Smooth muscle cell (in vitro differentiated cells): Measurements from ENCODE around the gene ANTKMT. TPM values are rescaled to one million over a fixed set of nuclear protein-coding genes. Genes with fewer than 3 reads are reported as not detected.

Experiments
- DNase-seq: peaks from one replicate; lab custom pipeline; 2025; ENCODE audit not compliant: unreplicated experiment; lab: John Stamatoyannopoulos, UW
- H2AFZ ChIP-seq: fragments of 200-600 bp; sonication (generic); 2 replicates; pipeline ENCODE4 v1.6.0; 2016; ENCODE audit warnings: antibody characterized with exemption, low read depth, mild to moderate bottlenecking
- H3F3A ChIP-seq: fragments of 200-600 bp; sonication (generic); 2 replicates; pipeline ENCODE4 v1.6.0; 2017; ENCODE audit warnings: antibody characterized with exemption, low read depth
- H3K27ac ChIP-seq: fragments of 200-600 bp; sonication (generic); 2 replicates; pipeline ENCODE4 v1.5.1; 2016; ENCODE audit warnings: low read depth, mild to moderate bottlenecking
- H3K27me3 ChIP-seq: fragments of 200-600 bp; sonication (generic); 2 replicates; pipeline ENCODE4 v1.6.1; 2016; ENCODE audit warnings: low read depth, mild to moderate bottlenecking
- H3K36me3 ChIP-seq: fragments of 200-600 bp; sonication (generic); 2 replicates; pipeline ENCODE4 v1.5.1; 2016; ENCODE audit warnings: low read depth
- H3K4me1 ChIP-seq: fragments of 200-600 bp; sonication (generic); 2 replicates; pipeline ENCODE4 v1.5.1; 2016; ENCODE audit warnings: low read depth
- H3K4me2 ChIP-seq: fragments of 200-600 bp; sonication (generic); 2 replicates; pipeline ENCODE4 v1.6.0; 2016; ENCODE audit warnings: mild to moderate bottlenecking
- H3K4me3 ChIP-seq: fragments of 200-600 bp; sonication (generic); 2 replicates; pipeline ENCODE4 v1.5.1; 2016; ENCODE audit warnings: mild to moderate bottlenecking
- H3K79me2 ChIP-seq: fragments of 200-600 bp; sonication (generic); 2 replicates; pipeline ENCODE4 v1.6.0; 2016; ENCODE audit warnings: low read depth, mild to moderate bottlenecking
- H3K9ac ChIP-seq: fragments of 200-600 bp; sonication (generic); 2 replicates; pipeline ENCODE4 v1.6.0; 2016; ENCODE audit warnings: low read depth
- H3K9me3 ChIP-seq: fragments of 200-600 bp; sonication (generic); replicated peaks from 2 replicates; pipeline ENCODE4 v1.5.1; 2016; ENCODE audit warnings: low read depth
- H4K20me1 ChIP-seq: fragments of 200-600 bp; sonication (generic); 2 replicates; pipeline ENCODE4 v1.6.0; 2016; ENCODE audit warnings: low read depth
- CTCF ChIP-seq: fragments of 200-600 bp; sonication (generic); IDR thresholded peaks from 2 replicates; pipeline ENCODE4 v1.5.1; 2017; ENCODE audit warnings: borderline replicate concordance, mild to moderate bottlenecking, antibody characterized with exemption; ENCODE audit not compliant: insufficient read depth, poor library complexity, severe bottlenecking
- WGBS: methylation state at CpG from one replicate; pipeline ENCODE4 v1.1.7; 2016; ENCODE audit warnings: low lambda C conversion rate; 5-methylcytosine and 5-hydroxymethylcytosine counted together
- polyA plus RNA-seq: library from polyadenylated mRNA; unstranded; fragments of >200 nt; fragmentation: Nextera tagmentation; extraction: Ambion mirVana; gene quantifications from 2 replicates; pipeline ENCODE4 v1.2.1, GENCODE V29; 2016
- total RNA-seq: library from RNA; depleted of rRNA; stranded (reverse); fragments of >200 nt; gene quantifications from 2 replicates; pipeline ENCODE4 v1.2.3, GENCODE V29; 2014

ANTKMT gene
- total and polyA plus RNA-seq, 2 experiments from 2014 or later: 15.6 to 39.8 TPM

DNA sequence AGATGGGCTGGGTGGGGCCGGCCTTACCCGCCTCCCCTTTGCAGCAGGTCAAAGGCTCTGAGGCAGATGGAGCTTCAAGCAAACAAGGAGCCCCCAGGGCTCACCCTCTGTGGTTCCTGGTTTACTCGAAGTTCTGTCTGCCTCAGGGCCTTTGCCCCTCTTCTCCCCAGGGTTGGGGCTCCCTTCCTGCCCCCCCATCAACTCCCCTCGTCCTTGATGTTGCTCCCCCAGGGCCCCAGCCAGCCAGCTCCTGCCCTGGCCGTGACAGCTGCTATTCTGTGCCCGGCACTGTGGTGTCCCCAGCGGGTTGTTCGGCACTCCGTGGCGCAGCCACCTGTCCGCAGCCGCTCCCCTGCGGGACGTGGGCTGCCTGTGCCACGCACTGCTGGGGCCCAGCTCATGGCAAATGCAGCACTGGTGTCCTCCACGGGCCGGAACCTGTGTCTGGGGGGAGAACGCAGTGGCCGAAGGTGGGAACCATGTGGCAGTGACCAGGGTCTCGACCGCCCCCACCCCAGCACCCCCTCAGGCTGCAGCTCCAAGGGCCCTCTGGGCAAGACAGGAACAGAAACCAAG, 10.4 kb upstream of the ANTKMT start:
- Histone ChIP-seq H3K79me2 (no peaks in the 10 kb centered on the region), H3K4me3 (no peak overlapping the region), H3K9me3 (no peaks in the 10 kb centered on the region), H3K9ac (no peak overlapping the region), H3K4me1 (peaks cover 8% of the 10 kb centered on the region), H3K27ac (no peak overlapping the region), H3K4me2 (no peak overlapping the region), H2AFZ (no peak overlapping the region), H4K20me1 (no peaks in the 10 kb centered on the region), H3K36me3 (no peaks in the 10 kb centered on the region), H3F3A (no peaks in the 10 kb centered on the region), H3K27me3 (peaks cover 35% of the 10 kb centered on the region)
- TF ChIP-seq CTCF: no peak
- WGBS: 88% methylated on average over 13 of the region's 21 CpGs
- no peak for DNase-seq

DNA sequence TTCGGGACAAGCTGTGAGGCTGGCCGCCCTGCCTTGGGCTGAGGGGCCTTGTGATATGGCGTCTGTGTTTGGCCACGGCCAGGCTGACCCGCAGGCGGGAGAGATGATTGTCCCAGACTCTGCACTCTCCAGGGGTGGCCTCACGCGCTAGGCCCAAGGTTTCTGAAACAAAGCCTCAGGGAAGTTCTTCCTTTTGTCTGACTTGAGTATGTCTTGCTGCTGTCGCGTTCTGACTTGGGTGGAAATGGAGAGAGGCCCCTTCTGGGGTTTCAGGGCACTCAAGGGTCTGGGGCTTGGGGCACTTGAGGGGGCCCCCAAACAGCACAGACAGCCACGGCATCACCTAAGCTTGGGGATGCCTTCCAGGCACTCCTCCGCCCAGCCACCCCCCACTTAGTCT, 9.9 kb upstream of the ANTKMT start:
- Histone ChIP-seq H3K27me3 (peaks cover 33% of the 10 kb centered on the region), H3K27ac (no peak overlapping the region), H3K79me2 (no peaks in the 10 kb centered on the region), H3K36me3 (no peaks in the 10 kb centered on the region), H3K9me3 (no peaks in the 10 kb centered on the region), H3K4me1 (peaks cover 8% of the 10 kb centered on the region), H3F3A (no peaks in the 10 kb centered on the region), H2AFZ (no peak overlapping the region), H3K4me2 (no peak overlapping the region), H3K9ac (no peak overlapping the region), H4K20me1 (peaks cover 4% of the 10 kb centered on the region), H3K4me3 (no peak overlapping the region)
- DNase-seq: no peak
- no peak for TF ChIP-seq CTCF
- 84% methylated on average over 12 of the region's 12 CpGs for WGBS

- DNase-seq: peak; percentile 32
- H3K4me3 ChIP-seq: no peak overlapping the region
- H2AFZ ChIP-seq: no peak overlapping the region
- H3K4me2 ChIP-seq: no peak overlapping the region
- peak; percentile 95 for TF ChIP-seq CTCF
- H3K9me3 ChIP-seq: no peaks in the 10 kb centered on the region
- peaks cover 26% of the 10 kb centered on the region for H3K27me3 ChIP-seq
- no peak overlapping the region for H3K9ac ChIP-seq
- no peaks in the 10 kb centered on the region for H3K79me2 ChIP-seq
- no peak overlapping the region for H3K27ac ChIP-seq
- no peaks in the 10 kb centered on the region for H3K36me3 ChIP-seq
- WGBS: 21% methylated on average over 25 of the region's 25 CpGs
- no peaks in the 10 kb centered on the region for H3F3A ChIP-seq
- peaks cover 8% of the 10 kb centered on the region for H4K20me1 ChIP-seq
- H3K4me1 ChIP-seq: peaks cover 13% of the 10 kb centered on the region
Observed at GRCh38 chr16:711548-712320, 9.2 kb upstream of the ANTKMT start.
